ENCODE results near the gene C6orf136.
"Not testable (repeated sequence)": the region's sequence is repeated elsewhere in the genome, so short reads cannot be mapped to it uniquely, and the experiment has no call there.

The C6orf136 gene

DNA sequence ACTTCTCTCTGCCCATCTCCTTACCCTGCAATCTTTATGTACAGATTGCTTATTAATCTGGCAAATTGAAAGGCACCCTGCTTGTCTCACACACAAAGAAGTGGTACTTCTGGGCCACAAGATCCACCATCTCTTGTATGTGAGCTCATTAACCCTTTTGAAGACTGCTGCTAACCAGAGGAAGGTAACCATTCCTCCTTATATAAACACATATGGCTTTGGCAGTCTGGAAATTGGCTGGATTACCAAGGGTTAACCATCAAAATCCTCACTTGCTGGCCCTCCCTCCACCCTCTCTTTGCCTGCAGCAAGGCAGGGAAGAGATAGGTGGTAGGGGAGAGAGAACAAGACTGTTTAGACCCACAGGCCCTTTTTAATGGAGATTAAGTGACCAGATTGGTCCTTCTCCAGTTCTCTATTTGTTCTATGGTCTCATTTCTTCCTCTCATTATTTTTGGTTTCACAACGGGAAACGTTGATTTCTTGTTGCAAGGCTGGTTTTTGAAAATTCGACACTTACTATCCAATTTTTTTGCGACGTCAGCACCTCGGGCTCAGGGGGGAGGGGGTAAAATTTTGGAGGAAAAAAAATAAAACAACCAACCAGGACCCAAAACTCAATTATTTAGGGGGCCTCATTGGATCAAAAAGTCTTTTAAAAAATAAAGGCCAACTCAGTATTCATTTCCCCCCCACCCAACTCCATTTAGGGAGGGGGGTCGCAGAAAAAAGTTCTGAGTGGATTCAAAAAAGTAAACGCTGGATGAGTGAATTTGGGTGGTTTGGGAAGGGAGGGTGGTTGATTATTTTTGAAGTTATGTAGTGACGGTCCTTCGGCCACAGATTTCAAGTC lies 30.7 kb upstream of the C6orf136 start:
- FAIRE-seq: no peak

DNA sequence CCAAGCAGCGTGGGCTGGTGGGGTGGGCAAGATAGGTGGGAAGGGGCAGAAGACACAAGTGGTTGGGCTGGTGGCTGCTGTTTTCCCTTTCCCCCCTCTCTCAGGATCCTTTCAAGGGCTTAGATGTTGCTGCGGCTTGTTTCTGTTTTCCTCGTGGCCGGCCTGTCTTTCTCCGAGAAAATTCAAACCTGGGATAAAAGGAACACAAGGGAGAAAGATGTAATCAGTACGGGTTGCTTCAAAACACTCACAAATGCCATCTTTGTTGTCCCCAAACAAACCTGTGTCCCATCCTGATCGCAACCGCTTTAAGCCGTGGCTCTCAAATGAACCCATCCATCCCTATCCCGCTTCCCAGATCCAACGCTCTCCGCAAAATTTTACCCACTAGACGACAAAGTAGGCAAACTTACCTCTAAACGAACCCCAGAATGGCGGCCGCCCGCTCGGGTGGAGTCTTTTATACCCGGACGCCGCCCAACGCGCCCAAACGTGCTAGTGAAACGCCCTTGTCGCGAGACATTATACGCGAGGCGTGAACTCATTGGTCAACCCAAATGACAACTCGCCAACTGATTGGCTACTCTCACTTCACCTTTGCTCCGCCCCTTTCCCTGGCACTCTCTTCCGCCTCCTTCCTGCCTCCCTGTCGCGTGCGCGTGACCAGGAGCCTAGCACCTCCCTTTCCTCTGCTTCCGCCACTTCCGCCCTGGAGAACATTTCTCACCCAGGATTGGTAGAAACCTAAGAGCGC lies 29.9 kb upstream of the C6orf136 start, which contains the start of gene PPP1R10:
TSS of gene PPP1R10 (minus strand) at position 433 of the 754 bp plus-strand sequence. CDS start 7,299 bp downstream, outside the sequence.
- peak; percentile 88 for FAIRE-seq

DNA sequence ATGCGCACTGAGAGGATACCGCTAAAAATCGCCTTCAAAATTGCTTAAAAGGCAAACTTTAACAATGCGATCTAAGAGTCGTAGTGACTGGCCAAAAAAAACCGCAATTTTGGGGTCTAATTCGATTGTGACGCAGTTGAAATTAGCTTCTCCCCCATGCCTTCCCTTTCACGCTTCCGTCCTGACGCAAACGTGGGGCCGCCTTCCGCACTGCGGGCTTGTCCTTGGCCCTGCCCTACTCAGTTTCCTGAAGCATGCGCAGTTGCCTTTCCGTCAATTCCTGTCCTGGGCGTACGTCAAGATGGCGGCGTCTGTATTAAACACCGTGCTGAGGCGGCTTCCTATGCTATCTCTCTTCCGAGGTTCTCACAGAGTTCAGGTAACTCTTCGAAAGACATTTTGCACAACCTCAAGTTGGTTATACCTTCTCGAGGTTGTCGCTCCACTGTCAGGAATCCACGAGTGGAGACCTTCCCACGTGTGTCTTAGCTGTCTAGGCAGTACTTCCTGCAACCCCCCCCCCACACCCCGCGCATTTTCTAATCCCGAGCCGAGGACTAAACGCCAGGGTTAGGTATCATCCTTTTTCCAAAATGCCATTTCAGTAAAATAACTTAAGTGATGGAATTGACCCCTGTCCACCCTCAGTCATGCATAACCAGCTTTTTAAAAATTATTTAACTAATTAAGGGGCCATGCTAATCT lies 29.2 kb upstream of the C6orf136 start, which contains the start of gene MRPS18B:
TSS of gene MRPS18B (plus strand) at position 276 of the 705 bp plus-strand sequence. CDS start at position 302, 26 bp downstream.
- no peak for FAIRE-seq

DNA sequence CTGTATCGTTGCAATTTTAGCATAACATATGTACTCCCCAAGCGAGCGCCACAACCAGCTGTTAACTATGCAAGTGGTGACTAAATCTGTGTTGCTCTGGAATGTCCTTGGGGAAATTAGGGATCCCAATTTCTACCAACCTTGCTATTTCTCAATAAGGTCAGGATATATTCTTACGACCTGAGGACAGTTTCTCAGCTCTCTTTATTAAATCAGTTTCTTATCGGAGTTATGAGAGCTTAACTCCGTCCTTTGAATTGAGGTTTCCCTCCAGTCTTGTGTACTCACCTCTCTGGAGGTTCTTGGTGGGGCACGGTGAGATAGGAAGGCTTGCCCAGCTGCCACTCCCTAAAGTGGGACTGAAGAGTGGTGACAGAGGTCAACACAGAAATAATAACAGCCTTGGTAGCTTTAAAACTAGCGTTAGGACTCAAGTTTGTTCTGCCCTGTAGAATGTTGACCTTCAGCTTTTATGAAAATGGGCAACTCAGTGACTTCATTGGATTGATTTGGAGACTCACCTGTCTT lies 28.6 kb upstream of the C6orf136 start:
- no peak for FAIRE-seq

DNA sequence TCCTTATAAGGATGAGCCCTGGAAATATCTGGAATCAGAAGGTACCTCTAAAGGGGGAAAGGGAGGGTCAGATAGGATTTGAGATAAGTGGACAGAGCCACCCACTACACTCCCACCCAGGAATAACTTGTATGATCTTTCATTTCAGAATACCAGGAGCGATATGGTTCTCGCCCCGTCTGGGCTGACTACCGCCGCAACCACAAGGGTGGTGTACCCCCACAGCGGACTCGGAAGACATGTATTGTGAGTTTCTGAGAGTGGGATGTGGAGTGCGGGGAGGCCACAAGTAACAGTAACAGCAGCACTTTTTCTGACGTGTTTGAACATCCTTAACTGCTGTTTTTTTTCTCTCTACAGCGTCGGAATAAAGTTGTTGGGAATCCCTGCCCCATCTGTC lies 27.4 kb upstream of the C6orf136 start:
- FAIRE-seq: no peak

DNA sequence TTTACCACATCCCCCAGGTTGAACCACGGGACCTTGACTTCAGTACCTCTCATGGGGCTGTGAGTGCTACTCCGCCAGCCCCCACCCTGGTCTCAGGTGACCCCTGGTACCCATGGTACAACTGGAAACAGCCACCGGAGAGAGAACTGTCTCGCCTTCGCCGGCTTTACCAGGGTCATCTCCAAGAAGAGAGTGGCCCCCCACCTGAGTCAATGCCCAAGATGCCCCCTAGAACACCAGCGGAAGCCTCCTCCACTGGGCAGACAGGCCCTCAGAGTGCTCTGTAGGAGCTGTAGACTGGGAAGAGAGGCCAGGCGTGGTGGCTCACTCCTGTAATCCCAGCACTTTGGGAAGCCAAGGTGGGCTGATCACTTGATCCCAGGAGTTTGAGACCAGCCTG lies 21.4 kb upstream of the C6orf136 start:
- no peak for FAIRE-seq

DNA sequence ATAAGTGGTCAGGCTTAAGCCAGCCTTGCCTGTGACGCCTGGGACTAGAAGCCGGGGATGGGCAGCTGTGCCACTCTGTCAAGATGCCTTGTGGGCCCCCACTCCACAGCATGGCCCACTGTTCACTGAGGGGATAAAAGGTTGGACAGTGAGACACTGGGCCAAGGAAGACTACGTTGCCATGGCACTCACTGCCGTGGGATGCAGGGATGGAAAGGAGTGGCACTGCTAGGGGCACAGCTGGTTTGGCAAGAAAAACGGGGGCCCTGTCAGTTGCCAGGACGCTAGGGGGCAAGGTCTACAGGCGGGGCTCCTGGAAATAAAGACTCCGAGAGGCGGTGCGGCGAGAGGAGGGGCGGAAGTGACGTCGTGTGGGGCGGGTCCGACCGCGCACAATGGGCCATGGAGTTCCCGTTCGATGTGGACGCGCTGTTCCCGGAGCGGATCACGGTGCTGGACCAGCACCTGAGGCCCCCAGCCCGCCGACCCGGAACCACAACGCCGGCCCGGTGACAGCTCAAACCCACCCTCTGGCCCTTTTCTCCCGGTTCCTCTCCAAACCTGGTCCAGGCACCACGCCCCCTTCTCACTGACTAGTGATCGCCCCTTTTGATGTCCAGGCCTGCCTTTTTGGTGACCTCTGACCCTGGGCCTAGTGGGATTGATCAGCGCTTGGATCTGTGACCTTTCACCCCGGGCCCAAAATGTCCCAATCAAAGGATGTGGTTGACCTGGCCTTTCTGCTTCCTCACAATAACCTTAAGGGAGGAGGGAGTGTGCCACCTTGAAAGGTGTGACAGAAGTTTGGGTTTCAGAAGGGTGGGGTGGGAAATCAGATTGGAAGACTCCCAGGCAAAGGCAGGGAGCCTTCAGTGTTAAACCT lies 20.2 kb upstream of the C6orf136 start, which contains the start of gene ATAT1:
TSS of gene ATAT1 (plus strand) at position 391 of the 883 bp plus-strand sequence.
- FAIRE-seq: no peak

DNA sequence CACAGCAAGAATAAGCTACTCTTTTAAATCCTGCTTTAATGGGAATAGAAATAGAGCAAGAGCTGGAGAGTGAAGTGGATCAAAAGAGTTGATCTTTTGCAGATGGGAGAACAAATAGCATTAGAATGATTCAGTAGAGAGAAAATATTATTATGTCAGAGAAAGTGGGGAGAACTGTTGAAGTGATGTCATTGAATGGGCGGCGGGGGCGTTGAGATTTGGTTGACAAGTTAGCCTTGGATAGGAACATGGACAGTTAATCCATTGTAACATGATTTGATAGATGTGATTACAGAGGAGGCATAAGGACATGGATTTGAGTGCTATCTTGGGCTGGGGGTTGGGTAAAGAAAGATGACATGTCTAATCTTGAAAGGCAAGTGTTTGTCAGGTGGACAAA lies 11.1 kb upstream of the C6orf136 start:
- FAIRE-seq: no peak

DNA sequence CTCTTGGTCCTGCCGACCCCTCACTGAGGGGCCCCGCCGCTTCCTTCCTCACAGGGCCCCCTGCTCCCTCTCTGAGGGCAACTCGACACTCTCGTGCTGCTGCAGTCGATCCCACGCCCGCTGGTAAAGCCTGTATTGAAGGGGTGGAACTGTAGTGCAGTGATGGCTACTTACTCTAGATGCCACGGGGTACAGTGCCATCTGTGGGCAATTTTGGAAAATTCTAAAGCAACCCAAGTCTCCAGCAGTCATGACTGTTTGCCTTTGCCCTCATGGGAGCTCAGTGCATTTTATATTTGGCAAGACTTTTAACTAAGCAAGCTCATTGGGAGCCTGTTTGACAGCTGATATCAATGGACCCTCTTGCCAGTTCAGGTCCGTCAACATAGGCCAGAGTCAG lies 6.5 kb upstream of the C6orf136 start:
- no peak for FAIRE-seq

DNA sequence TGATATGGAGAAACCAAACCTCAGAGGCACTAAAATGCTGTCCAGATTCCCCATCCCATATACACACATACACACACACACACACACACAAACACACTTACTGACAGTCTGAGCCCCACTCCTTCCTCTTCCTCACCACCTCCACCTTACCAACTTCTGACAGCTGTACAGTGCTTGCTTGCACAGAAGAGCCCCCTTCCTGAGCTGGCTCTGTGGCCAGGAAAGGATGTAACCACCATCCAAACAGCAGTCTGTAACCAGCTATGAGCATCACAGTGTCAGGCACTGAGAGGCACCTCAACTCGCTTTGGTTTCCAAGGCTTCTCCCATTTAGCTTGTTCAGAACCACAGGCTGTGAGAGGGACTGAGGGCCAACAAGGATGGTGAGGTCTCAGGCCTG lies 5.9 kb upstream of the C6orf136 start:
- FAIRE-seq: no peak

DNA sequence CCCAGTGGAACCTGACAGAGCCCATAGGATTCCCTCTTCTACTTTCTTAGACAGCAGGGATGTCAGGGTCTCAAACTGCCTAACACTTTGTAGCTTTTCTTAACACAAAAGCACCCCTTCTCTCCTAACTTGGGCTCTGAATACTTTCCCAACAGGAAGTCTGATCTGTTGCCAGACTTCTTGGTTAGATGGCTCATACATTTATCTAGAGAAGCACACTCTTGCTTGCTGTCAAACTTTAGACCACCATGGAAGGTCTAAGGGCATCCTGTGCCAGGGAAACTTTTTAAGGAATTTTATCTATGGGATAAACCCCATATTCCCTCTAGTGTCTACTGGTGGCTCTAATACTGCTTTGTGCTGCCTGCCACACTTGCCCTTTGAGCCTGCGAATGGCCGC lies 3.3 kb upstream of the C6orf136 start:
- FAIRE-seq: no peak

DNA sequence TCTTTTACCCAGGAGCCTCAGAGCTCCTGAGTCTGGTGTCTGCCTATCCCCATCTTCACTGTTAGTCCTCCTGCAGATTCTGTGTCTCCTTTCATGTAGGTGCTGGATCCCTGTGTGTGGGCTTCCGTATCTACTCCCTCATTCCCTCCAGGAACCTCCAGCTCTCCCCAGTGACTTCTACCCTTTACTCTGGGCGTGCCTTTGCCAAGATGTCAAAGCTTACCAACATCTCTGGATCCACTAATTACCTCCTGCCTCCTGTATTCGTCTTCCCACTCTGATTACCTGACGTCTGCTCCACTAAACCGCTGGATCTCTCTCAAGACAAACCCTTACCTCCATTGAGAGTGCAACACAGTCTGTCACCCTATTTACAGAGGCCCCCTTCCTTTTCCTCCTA lies 2.2 kb upstream of the C6orf136 start:
- FAIRE-seq: no peak

DNA sequence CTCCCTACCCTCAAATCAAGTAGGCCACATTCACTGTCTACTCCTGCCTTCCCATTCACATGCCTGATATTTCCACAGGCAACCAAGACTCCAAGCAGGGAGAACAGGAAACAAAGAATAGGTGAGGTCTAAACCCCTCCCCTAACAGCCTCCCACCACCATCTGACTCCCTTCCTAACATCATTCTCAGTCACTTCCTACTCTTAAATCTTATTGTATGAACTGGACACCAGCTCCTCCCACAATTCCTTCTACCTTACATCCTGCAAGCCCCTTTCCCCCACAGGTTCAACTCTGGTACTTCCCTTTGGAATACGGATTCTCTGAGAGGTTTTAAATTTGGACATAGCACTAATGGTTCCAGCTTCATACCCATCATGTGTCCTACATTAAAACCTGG lies 944 bp upstream of the C6orf136 start:
- no peak for FAIRE-seq

DNA sequence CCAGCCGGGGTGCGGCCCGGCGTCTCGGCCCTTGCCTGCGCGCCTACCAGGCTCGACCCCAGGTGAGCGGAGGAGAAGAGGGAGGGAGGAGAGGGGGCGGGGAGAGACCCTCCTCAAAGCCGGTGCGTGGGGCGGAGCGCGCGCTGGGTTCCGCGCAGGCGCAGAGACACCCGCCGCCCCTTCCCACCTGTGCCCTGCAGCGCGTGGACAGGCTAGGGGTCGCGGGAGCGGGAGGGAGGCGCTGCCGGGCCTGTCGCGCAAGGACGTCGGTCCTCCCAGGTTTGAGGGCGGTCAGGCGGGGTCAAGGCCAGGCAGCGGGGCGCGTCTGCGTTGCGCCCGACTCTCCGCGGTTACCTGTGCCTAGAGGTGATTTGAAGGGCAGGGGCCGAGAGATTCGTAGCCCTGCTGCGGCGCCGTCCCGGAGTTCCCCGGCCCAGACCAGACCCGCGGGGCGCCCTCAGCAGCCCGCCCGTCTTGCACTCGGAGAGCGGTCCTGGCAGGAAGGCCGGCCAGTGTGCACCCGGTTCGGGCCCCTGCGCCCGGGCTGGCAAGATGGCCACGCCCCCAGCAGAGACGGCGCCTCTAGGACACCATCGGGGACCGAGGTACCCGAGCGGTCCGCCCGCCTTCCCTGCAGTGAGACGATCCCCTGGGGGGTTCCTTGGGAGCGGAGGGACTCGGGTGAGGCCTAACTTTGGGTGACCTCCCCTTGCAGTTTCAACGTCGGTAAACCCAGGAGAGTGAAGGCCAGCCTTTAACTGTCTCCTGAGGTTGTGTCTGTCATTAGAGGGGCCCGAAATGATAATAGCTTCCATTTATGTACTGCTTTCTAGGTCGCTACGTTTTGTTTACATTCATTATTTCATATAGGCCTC lies 546 bp downstream of the C6orf136 start:
- FAIRE-seq: no peak

DNA sequence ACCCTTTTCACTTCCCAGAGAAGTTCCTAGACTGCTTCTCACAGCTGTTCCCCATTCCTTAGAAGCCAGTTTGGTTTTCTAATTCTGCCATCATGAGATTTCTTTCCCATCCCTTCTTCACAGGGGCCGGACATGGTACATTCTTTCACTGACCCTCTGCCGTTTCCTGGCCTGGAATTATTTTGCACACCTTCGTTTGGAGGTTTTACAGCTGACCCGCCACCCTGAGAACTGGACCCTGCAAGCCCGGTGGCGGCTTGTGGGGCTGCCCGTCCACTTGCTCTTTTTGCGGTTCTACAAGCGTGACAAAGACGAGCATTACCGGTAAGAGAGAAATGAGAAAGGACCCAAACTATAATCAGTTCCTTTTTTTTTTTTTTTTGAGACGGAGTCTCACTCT lies 4.2 kb downstream of the C6orf136 start:
- FAIRE-seq: no peak

DNA sequence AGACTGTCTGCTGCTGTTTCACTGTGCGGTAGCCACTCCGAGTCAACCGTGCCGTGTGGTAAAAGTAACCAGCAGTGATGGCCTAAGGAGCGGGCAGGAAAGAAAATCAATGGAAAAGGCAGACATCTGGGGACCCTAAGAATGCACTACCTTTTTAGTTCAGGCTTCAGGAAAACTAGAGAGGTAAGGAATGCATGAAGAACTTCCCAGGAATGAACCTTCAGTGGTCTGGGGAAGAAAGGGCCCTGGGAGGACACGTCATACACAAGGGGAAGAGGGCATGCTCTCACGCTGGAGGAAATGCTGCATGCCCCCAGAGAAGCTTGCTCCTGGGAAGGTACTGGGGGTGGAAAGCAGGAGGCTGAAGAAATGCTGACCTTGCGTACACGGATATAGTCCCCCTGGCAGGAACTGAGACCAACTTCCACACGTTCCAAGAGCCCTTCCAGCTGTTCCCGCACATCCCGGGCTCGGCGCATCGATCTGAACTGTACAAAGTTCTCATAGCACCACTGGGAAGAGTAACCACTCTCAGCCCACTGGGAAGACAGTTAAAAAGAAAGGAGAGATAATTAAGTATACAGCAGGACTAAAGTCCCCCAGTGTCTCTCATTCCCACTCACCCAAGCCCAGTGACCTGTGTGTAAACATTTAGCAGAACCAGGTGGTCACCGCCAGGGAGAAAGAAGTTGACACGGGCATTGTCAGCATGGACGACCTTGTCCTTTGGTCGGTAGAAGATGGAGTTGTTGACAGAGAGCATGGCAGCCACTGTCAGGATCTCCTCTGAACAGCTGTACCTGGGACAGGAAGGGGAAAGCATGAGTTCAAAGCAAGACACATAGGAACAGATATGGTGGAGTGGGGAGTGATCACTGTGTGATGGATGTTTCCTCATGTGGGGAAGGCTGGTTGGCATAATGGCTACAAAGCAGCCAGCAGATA lies 8.1 kb downstream of the C6orf136 start:
- FAIRE-seq: no peak

DNA sequence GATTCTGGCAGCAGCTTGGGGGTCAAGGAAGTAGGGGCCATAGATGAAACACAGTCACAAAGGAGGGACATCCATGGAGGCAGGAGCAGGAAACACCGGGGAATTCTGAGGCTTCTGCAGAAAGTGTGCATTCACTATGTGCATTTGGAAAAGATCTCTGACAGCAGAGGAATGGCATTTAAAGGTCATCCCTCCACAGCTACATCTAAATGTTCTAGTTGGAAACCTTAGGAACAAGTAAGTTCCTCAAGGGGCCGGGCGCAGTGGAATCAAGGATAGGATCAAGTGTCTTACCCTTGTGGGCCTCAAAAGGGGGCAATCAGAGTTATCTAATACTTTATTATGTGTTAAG lies 8.8 kb downstream of the C6orf136 start:
- no peak for FAIRE-seq

DNA sequence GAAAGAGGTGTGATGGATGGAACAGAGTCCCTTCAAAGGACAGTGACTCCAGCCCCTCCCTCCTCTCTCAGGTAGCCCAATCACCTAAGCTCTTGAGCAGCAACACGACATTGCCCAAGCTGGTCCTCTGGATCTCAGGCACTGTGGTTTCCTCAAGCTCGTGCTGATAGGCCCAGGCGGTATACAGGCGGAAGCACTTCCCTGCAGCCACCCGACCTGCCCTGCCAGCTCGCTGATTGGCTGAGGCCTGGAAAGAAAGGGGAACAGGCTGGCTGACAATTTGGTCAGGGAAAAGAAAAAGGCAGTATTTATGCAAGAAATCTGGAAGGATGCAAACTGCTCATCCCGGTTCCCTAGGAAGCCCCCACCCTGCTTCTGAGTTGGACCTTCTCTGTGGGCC lies 9.6 kb downstream of the C6orf136 start:
- no peak for FAIRE-seq

DNA sequence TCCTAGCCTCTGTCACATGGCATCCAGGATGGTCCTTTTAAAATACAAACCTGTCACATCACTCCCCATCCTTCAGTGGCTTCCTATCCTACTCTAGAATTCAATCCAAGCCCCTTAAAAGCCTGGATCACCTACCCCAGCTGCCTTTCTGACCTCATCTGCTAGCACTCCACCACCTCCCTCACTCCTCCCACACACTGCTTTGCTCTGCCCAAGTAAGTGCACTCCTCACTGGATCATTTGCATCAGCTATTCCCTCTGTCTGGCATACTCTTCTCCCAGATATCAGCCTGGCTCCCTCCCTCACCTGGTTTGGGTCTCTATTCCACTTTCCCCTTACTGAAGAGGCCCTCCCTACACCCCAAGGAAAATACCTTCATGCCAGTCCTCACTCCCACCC lies 10.5 kb downstream of the C6orf136 start:
- no peak for FAIRE-seq

DNA sequence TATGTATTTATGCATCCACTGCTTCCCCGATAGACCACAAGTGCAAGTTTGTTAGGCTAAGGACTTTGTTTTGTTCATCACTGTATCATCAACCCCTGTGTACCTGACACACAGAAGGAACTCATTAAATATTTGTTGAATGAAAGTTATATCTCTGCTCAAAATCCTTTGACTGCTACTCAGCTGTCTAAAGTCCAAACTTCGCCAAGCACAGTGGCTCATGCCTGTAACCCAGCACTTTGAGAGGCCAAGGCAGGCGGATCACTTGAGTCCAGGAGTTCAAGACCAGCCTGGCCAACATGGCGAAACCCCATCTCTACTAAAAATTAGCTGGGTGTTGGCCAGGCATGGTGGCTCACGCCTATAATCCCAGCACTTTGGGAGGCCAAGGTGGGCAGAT lies 11.0 kb downstream of the C6orf136 start:
- FAIRE-seq: not testable (repeated sequence)
